Fibroblast of the conjunctiva (primary cell): Measurements from ENCODE around the gene ACOX2.

Experiments used
- DNase-seq: peaks from one replicate; pipeline ENCODE4 v3.0.0-alpha.2; 2010; ENCODE audit warnings: low read depth

Gene ACOX2

GRCh38 chr3:58566398-58567250 is 29.6 kb upstream of the ACOX2 start:
- DNase-seq: no peak

- DNase-seq: no peak
Observed at GRCh38 chr3:58565621-58566397, 28.8 kb upstream of the ACOX2 start.

GRCh38 chr3:58564456-58565160 is 27.6 kb upstream of the ACOX2 start:
- DNase-seq: no peak

GRCh38 chr3:58564054-58564453 is 27.1 kb upstream of the ACOX2 start:
- DNase-seq: no peak

GRCh38 chr3:58563386-58564035 is 26.5 kb upstream of the ACOX2 start:
- DNase-seq: no peak

GRCh38 chr3:58562498-58562897 is 25.5 kb upstream of the ACOX2 start:
- DNase-seq: no peak

GRCh38 chr3:58560771-58561311 is 23.9 kb upstream of the ACOX2 start:
- DNase-seq: peak; percentile 92

- DNase-seq: no peak
Observed at GRCh38 chr3:58559586-58559985, 22.6 kb upstream of the ACOX2 start.

GRCh38 chr3:58557491-58557890 is 20.5 kb upstream of the ACOX2 start:
- no peak for DNase-seq

GRCh38 chr3:58556761-58557221 is 19.8 kb upstream of the ACOX2 start:
- DNase-seq: no peak

- DNase-seq: no peak
Observed at GRCh38 chr3:58556001-58556400, 19.0 kb upstream of the ACOX2 start.

GRCh38 chr3:58555203-58555602 is 18.2 kb upstream of the ACOX2 start:
- no peak for DNase-seq

- no peak for DNase-seq
Observed at GRCh38 chr3:58553003-58553402, 16.0 kb upstream of the ACOX2 start.

GRCh38 chr3:58551636-58552180 is 14.7 kb upstream of the ACOX2 start:
- no peak for DNase-seq

GRCh38 chr3:58544541-58544940 is 7.6 kb upstream of the ACOX2 start:
- DNase-seq: no peak

- no peak for DNase-seq
Observed at GRCh38 chr3:58540176-58540858, 3.3 kb upstream of the ACOX2 start.

- no peak for DNase-seq
Observed at GRCh38 chr3:58539626-58540025, 2.6 kb upstream of the ACOX2 start.

GRCh38 chr3:58537412-58538301 is 667 bp upstream of the ACOX2 start:
- DNase-seq: no peak

GRCh38 chr3:58535531-58536500 is 1.2 kb downstream of the ACOX2 start:
- DNase-seq: no peak
